Bronchial epithelial cell (primary cell): Measurements from ENCODE around the gene ANKLE2. TPM values are rescaled to one million over a fixed set of nuclear protein-coding genes. Genes with fewer than 3 reads are reported as not detected.

Experiments
- DNase-seq: peaks from one replicate; pipeline ENCODE4 v3.0.0-alpha.2; 2010; ENCODE audit warnings: low read depth
- FAIRE-seq: peaks from 2 replicates; lab custom pipeline; 2011; peaks lifted over from hg19 to GRCh38; lab: Jason Lieb, UNC
- H3K27me3 ChIP-seq: 2 replicates; pipeline ENCODE4 v1.5.1; 2011; ENCODE audit warnings: low read length; ENCODE audit not compliant: control insufficient read depth, insufficient read depth
- H3K36me3 ChIP-seq: 2 replicates; pipeline ENCODE4 v1.5.1; 2011; ENCODE audit warnings: low read length; ENCODE audit not compliant: control insufficient read depth, insufficient read depth
- H3K4me3 ChIP-seq: 2 replicates; pipeline ENCODE4 v1.5.1; 2011; ENCODE audit warnings: mild to moderate bottlenecking, low read depth, low read length, control low read depth
- total RNA-seq: library from RNA; depleted of rRNA; stranded (reverse); fragments of >200 nt; gene quantifications from 2 replicates; pipeline ENCODE4 v1.2.1, GENCODE V29; 2014
- TF ChIP-seq, protein P1 (sequence below): IDR thresholded peaks from 2 replicates; pipeline ENCODE4 v1.5.1; 2011; ENCODE audit warnings: mild to moderate bottlenecking, moderate library complexity, low read length, control low read depth, inconsistent platforms; ENCODE audit not compliant: insufficient read depth, severe bottlenecking

The ANKLE2 gene
- total RNA-seq, 1 donor from 2014 or later: 71.6 TPM

DNA sequence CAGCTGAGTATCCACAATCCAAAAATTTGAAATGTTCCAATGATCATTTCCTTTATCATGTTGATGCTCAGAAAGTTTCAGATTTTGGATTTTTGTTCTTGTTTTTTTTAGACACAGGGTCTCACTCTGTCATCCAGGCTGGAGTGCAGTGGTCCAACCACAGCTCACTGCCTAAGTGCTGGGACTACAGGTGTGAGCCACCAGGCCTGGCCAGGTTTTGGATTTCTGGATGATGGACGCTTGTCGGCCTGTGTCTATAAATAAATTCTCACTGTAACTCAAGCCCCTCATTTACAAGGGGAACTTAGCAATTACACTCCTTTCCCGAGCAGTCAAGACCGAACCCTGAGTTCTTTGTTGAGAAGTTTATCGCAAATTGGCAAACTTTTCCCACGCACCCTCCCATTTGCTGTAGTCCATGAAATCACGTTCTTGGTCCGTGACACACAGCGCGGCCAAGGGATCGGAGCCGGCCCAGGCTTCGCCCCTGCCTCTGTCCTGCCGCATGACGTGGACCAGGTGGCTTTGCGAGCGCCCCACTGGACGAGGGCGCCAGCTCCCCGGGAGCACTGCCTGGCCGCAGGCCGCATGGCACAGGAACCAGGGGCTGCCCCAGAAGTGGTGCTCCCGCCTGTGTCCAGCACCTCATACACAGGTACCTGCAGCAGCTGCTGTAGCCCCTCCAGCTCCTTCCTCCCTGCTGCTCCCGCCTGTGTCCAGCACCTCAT, 14.0 kb upstream of the ANKLE2 start:
- H3K27me3 ChIP-seq: no peaks in the 10 kb centered on the region
- peaks cover 40% of the 10 kb centered on the region for H3K36me3 ChIP-seq
- H3K4me3 ChIP-seq: no peak overlapping the region
- TF ChIP-seq, protein P1, sequence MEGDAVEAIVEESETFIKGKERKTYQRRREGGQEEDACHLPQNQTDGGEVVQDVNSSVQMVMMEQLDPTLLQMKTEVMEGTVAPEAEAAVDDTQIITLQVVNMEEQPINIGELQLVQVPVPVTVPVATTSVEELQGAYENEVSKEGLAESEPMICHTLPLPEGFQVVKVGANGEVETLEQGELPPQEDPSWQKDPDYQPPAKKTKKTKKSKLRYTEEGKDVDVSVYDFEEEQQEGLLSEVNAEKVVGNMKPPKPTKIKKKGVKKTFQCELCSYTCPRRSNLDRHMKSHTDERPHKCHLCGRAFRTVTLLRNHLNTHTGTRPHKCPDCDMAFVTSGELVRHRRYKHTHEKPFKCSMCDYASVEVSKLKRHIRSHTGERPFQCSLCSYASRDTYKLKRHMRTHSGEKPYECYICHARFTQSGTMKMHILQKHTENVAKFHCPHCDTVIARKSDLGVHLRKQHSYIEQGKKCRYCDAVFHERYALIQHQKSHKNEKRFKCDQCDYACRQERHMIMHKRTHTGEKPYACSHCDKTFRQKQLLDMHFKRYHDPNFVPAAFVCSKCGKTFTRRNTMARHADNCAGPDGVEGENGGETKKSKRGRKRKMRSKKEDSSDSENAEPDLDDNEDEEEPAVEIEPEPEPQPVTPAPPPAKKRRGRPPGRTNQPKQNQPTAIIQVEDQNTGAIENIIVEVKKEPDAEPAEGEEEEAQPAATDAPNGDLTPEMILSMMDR: no peak
- FAIRE-seq: no peak
- DNase-seq: no peak

DNA sequence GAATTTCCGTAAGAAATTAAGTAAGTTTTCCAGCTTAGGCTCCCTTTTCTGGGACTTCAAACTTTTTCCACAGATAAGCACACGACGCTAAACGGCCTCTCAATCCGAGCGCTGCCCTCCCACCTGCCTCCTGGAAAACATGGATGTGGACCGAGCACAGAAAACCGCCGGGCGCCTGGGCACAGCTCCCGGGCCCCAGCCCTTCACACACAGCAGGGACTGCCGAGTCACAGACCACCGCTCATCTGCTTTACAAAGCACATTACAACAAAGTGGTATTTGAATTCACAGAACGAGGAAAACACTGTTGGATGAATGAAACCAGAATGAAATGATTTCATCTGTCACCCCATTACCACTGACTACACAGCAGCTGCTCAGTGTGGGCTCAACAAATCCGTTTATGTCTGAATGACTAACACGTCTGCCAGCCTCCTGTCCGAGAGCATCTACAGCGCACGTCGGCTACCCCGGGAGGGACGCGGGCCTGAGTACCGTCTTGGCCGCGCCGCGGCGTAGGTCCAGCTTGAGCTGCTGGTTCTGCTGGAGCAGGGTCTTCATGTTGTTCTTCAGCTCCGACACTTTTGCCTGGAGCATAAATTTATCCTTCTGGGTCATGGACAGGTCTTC, 13.1 kb upstream of the ANKLE2 start:
- peaks cover 32% of the 10 kb centered on the region for H3K36me3 ChIP-seq
- TF ChIP-seq, protein P1: no peak
- FAIRE-seq: no peak
- H3K4me3 ChIP-seq: no peak overlapping the region
- DNase-seq: no peak
- H3K27me3 ChIP-seq: no peaks in the 10 kb centered on the region

DNA sequence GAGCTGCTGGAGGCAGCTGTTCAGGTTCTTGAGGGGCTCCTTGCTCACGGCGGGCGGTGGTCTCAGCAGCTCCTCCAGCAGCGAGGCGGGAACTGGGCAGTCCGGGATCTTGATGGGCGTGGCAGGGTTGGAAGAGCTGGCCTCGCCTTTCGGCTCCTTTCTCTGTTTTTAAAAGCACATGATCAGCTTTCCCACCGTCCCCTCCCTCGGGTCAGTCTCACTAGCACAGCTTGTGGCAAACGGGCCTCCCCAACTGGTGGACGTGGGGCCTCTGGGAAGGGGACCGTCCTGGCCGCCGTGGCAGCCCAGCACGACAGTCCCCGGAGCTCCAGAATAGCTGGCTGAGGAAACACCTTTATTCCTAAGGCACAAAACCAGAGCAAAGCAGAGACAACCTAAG, 12.5 kb upstream of the ANKLE2 start:
- DNase-seq (no peak), FAIRE-seq (no peak)
- Histone ChIP-seq H3K27me3 (no peaks in the 10 kb centered on the region), H3K36me3 (peaks cover 31% of the 10 kb centered on the region), H3K4me3 (no peak overlapping the region)
- TF ChIP-seq, protein P1: no peak

DNA sequence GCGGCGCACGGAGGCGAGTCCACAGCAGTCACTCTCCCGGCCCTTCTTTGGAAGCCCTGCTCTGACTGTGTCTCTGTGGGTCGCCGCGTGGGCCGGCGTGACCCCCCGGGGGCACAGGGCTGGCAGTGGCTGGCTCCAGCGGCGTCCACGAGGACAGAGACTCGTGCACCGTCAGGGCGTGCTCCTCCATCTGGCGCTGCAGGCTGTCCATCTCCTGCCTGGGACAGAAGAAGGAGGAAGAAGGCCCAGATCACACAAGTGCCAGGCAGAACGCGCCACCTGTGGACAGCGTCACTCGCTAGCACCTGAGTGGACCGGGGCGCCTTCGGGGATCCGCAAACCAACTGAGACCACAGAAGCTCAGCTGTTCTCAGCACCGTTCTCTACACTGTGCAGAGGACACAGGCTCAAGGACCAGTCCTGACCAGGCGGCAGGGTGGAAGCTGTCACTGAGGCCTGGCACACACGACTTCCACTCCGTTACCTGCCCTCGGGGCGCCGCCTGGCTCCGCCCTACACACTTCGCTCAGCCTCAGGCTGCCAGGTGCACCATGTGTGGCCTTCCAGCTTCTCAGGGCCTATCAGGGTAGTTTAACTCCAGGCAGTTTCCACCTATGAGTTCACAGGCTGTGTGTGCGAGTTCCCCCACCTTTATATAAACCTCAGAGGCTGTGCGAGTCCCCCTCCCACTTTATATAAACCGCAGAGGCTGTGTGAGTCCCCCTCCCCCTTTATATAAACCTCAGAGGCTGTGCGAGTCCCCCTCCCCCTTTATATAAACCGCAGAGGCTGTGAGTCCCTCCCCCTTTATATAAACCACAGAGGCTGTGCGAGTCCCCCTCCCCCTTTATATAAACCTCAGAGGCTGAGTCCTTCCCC, 11.7 kb upstream of the ANKLE2 start:
- FAIRE-seq (no peak), DNase-seq (no peak)
- TF ChIP-seq, protein P1: no peak
- Histone ChIP-seq H3K36me3 (peaks cover 32% of the 10 kb centered on the region), H3K4me3 (no peak overlapping the region), H3K27me3 (no peaks in the 10 kb centered on the region)

DNA sequence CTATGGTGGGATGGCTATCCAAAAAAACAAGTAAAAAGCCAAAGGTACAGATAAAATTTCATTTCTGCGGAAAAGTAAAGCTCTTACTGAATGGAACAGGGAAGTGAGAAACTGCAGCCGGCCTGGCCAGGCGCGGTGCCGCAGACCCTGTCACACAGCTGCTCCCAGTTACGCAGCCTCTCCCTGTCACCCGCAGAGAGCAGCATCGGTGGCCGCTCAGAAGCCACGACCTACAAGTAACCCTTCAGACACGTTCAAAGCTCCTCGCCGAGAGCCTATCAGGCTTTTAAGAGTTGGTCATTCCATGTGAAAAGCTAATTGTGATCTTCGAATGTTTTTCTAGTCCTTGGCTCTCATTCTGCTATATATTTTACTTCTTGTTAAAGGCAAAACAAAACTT, 11.0 kb upstream of the ANKLE2 start:
- Histone ChIP-seq H3K36me3 (peaks cover 31% of the 10 kb centered on the region), H3K27me3 (no peaks in the 10 kb centered on the region), H3K4me3 (no peak overlapping the region)
- FAIRE-seq (no peak), DNase-seq (no peak)
- TF ChIP-seq, protein P1: no peak
